NCI-H146 treated with DMSO at 0.1 percent for 48 hours (cell line): Measurements from ENCODE around the gene MCM7.
A peak's percentile ranks its signal among the peaks of the same experiment; 100 is the strongest.

Experiments used
- DNase-seq: peaks from one replicate; lab custom pipeline; 2025; ENCODE audit not compliant: unreplicated experiment; lab: John Stamatoyannopoulos, UW

Gene MCM7

DNA sequence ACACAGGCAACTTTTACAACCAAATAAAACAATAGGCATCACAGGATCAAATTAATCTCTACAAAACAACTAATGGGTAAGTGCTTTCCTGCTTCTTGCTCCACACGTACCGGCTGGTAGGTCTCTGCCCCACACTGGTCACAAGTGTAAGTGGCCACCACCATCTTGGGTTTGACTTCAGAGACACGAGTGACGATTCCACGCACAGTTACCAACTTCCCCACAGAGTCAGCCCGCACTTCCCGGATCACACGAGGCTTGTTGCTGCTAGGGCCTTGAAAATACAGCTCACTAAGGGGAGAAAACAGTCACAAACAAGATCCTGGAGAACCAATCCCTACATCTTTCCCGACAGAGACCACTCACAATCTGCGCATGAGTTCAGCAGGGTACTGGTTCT, 2.3 kb downstream of the MCM7 start:
- no peak for DNase-seq

DNA sequence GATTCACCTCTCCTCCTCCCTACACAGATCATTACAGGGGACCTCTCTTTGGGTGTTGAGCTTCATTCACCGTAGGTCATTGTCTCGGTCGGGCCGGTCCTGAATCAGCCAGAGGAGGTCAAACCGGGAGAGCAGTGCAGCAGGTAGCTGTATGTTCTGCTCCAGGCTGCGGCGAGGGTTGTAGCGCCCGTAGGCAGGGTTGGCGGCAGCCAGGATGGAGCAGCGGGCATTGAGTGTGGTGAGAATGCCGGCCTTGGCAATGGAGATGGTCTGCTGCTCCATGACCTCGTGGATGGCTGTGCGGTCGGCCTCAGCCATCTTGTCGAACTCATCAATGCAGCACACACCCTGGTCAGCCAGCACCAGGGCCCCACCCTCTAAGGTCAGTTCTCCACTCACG, 5.5 kb downstream of the MCM7 start:
- no peak for DNase-seq

- DNase-seq: no peak
Measured at GRCh38 chr7:100095289-100095688, 5.9 kb downstream of the MCM7 start.

- no peak for DNase-seq
Measured at GRCh38 chr7:100093925-100094486, 7.2 kb downstream of the MCM7 start.

DNA sequence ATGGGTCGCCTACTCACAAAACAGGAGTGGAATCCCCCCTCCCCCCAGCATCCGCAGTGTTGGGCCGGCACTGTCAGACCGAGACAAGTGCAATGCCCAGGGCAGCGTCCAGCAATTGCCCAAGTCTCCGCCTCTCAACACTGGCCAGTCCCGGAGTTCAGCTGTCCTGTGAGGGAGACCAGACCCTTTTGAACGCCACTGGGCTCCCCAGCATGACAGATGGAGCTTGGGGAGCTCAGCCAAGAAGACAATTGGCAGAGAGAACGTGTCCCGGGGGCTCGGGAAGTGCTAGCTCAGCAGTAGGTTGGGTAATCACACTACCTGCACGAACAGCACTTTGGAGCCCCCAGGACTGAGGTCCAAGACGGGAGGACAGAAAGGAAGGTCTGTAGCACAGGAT, 7.7 kb downstream of the MCM7 start:
- no peak for DNase-seq

GRCh38 chr7:100093054-100093453, 8.1 kb downstream of the MCM7 start:
- no peak for DNase-seq

DNA sequence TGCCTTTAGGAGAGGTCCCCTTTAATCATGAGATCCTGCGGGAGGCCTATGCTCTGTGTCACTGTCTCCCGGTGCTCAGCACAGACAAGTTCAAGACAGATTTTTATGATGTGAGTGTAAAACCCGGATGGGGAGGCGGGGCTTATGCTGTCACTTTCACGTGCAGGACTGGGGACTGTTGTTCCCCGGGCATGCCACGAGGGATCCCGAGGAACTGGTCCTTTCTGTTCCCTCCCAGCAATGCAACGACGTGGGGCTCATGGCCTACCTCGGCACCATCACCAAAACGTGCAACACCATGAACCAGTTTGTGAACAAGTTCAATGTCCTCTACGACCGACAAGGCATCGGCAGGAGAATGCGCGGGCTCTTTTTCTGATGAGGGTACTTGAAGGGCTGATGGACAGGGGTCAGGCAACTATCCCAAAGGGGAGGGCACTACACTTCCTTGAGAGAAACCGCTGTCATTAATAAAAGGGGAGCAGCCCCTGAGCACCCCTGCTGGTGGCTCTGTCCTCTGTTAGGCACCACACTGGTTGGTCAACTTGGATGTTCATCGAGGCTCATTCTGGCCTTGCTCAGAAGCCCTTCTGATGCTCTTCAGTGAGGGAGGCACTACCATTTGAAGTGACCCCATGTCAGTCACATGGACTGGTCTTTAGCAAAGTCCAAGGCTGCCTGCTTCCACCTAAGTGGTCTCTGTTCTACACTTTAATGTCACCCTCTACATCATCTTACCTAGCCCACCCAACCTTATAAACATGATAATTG, 9.6 kb downstream of the MCM7 start:
- no peak for DNase-seq

- DNase-seq: no peak
Measured at GRCh38 chr7:100090527-100091410, 10.4 kb downstream of the MCM7 start.

- DNase-seq: no peak
Measured at GRCh38 chr7:100089458-100090196, 11.6 kb downstream of the MCM7 start.

DNA sequence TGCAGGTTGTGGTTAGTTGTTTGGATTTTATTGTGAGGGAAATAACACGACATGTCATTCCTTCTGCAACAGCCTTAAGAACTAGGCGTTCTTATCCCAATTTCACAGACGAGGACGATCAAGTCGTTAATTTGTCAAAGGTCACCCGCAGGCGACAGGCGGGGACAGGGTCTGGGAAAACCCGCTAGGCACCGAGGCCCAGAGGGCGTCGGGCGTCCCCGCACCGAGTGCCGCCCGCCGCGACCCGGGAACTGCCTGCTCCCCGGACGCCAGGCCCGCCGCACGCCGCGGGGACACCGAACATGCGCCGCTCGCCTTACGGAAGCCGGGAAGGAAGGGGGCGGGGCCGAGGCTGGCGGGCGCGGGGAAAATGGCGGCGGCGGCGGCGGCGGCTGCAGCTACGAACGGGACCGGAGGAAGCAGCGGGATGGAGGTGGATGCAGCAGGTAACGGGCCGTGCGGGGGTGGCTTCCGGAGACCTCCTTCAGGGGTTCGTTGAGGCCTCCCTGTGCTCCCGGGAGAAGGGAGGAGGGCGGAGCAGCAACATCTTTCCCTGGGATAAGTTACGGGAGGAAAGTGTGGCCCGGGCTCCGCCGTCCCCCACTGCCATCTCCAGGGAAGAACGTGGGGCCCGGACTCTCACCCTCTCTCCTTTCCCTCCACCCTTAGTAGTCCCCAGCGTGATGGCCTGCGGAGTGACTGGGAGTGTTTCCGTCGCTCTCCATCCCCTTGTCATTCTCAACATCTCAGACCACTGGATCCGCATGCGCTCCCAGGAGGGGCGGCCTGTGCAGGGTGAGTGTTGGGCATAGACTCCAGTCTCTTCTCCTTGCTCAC, 12.4 kb downstream of the MCM7 start, which contains the start of gene COPS6:
Gene COPS6, plus strand, starts transcription at position 349 of the 837 bp plus-strand sequence. Its CDS starts 22 bp downstream, at position 371.
- DNase-seq: peak; percentile 36

DNA sequence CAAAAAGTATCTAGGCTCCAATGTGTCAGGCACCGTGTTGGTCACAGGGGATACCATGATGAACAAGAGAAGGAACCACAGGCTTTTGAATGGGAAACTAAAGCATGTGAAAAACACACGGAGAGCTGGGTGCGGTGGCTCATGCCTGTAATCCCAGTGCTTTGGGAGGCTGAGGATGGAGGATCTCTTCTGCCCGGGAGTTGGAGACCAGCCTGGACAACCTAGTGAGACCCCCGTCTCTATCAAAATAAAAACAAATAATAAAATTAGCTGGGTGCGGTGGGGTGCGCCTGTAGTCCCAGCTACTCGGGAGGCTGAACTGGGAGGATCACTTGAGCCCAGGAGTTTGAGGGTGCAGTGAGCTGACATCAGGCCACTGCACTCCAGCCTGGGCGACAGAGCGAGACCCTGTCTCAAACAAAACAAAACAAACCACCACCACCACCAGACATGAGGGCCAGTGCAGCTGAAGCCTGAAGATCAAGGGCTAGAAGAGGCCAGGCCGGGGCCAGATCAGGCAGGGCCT, 13.0 kb downstream of the MCM7 start:
- no peak for DNase-seq

GRCh38 chr7:100087055-100087750, 14.0 kb downstream of the MCM7 start:
- no peak for DNase-seq

DNA sequence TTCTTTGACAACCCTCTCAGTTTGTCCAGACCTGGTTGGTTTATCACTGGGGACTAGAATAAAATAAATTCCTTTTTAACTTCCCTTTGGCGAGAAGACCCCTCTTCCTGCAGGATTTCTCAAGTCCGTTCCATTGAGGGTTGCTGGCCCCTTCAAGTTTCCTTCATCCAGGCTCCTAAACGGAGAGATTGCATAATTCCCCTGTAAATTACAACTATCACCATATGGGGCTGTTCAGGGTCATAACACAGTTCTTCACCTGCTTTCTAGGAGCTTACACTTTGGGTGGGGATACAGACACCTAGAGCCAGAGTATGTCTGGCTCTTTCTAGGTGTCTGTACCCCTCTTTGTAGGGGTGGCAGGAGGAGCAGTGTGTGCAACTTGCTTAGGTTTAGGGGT, 15.7 kb downstream of the MCM7 start:
- no peak for DNase-seq

- DNase-seq: no peak
Measured at GRCh38 chr7:100082978-100083377, 18.2 kb downstream of the MCM7 start.

- DNase-seq: peak; percentile 96
Measured at GRCh38 chr7:100081535-100082102, 19.6 kb downstream of the MCM7 start, which contains the start of gene ZNF3. Gene ZNF3, minus strand, starts transcription at chr7:100081723. Its CDS starts 4,366 bp downstream, at chr7:100077357.

DNA sequence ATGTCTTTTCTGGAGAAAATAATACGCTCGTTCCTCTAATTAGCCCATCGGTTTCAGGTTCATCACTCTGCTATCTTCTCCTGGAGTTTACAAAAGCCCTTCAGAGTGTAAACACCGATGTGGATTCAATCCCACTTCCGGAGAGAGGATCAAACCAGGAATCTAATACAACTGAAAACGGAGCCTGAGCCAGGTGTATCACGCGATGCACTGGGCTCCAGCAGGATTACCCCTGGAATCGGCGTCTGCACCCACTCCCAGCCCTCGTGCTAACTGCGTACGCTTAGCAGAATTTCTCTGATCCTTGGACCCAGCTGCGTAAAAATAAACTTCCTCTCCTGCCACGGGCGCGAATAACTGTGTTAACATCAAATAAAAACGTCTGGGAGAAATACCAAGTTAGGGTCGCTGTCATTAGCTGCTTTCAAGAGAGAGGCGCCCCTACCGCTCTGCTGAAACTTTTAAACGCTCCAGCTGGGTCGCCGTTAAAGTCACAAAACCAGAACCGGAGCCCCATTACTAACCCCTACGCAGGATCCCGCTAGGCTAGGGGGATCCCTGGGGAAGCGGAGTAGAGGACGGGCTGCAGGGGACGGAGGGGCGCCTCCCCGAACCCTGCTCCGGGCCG, 20.2 kb downstream of the MCM7 start:
- peak; percentile 35 for DNase-seq

- no peak for DNase-seq
Measured at GRCh38 chr7:100079024-100079560, 22.1 kb downstream of the MCM7 start.

DNA sequence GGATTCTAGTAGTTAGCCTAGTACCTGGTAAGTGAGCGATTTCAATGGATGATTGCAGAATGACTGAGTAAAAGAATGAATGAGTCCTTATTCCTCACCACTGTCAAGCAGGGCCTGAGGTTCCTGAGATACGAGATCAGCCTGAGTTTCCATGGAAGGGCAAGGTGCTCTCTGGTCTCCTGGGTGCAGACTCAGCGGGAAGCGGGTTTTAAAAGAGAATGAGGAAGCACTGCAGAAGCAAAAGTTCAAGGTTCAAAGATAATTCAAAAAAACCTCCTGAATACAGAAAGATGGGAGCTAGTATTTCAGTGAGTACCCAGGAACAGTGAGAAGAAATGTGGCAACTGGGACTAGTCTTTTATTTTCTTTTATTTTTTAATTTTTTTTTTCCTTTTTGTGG, 24.0 kb downstream of the MCM7 start:
- DNase-seq: no peak
